GM12801 (cell line): Measurements from ENCODE around the gene MFGE8.

ENCODE experiments used
- CTCF ChIP-seq: IDR thresholded peaks from one replicate; pipeline ENCODE4 v1.5.1; 2011; ENCODE audit warnings: control low read depth; ENCODE audit not compliant: insufficient read length; ENCODE audit errors: extremely low read depth

The MFGE8 gene

GRCh38 chr15:88872106-88872505, 41.1 kb downstream of the MFGE8 start:
- no peak for TF ChIP-seq CTCF

GRCh38 chr15:88871313-88871712, 41.9 kb downstream of the MFGE8 start:
- TF ChIP-seq CTCF: no peak

GRCh38 chr15:88866295-88866881, 46.8 kb downstream of the MFGE8 start:
- TF ChIP-seq CTCF: no peak

DNA sequence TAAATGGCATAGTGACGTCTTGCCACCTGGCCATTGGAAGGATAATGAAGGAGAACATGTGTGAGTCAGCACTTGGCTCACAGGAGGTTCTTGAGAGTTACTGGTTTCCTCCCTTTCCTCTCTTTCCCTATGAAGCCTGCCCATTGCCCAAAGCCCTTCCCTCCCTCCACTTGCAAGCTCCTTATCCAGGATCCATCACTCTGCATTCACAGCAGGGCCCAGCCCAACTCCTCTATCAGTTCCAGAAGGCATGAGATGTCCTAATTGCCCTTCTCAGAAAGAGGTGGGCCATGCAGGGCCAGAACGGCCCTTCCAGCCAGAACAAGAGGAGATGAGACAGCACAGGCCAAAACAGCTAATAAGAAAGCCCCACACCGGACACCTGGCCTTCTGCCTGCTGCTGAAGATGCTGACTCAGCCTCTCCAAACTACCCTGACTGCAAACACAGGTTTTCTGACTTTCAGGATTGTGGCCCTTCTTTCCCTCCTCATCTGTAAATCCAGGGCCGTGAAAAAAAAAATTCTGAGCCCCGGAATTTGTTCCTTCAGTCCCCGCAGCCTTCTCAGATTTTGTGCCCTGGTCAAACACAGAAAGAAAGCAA, 47.6 kb downstream of the MFGE8 start:
- TF ChIP-seq CTCF: no peak

DNA sequence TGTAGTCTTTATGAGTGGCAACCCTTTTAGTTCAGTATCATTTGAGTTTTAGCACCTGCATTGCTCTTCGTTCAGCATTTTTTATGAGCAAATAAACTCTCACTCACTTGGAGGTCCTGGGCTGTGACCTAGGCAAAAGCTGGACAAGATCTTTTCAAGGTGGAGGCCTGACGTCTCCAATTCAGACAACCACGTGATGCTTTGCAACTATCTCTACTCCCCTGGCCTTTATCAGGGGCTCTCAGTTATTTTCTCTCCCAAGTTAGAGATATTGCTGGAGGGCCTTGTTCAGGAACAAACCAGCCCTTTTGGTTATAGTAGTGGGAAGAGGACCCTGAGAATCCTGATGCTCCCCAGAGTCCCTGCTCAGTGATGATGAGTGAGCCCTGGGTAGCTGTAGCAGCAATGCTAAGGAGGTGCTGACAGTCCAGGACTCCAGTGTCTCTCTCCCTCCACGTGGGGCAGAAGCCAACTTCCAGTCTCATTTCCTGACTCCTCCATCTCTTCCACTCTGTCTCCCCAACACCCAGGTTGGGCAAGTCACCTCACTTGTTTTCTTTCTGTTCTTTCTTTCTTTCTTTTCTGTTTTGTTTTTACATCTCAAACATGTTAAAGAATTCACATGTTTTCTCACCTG, 48.2 kb downstream of the MFGE8 start:
- TF ChIP-seq CTCF: no peak

DNA sequence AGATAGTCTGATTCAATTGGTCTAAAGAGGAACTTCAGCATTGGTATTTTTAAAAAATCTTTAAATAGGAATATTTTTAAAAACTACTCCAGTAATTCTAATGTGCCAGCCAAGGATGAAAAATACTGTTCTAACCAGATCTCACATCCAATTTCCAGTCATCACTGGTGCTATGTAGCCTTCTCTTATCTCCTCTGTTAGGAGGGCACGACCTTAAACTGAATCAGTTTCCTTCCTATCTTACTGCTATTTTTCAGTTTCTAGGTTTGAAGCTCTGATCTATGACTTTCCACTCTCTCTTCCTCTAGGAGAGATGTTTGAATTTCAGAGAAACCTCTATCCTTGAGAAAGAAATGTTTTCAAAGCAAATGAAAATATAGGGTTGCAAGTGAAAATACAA, 49.8 kb downstream of the MFGE8 start:
- no peak for TF ChIP-seq CTCF

- TF ChIP-seq CTCF: no peak
Observed at GRCh38 chr15:88860212-88860611, 53.0 kb downstream of the MFGE8 start.
